Calu3 (cell line): Measurements from ENCODE around the gene CLCA1. TPM values are rescaled to one million over a fixed set of nuclear protein-coding genes. Genes with fewer than 3 reads are reported as not detected.

Source experiments
- BruUV-seq: library from RNA; stranded (reverse); fragments of 400-500 nt; replicated peaks from 2 replicates; lab custom pipeline; 2021; lab: Mats Ljungman, UMichigan
- CTCF ChIA-PET: fragments of 300-600 bp; sonication (Branson Sonifier 250); formaldehyde crosslinking; loops from one replicate; lab custom pipeline; 2022; ENCODE audit warnings: antibody characterized with exemption; lab: Charles Lee
- DNase-seq: peaks from one replicate; pipeline ENCODE4 v3.0.0; 2022
- H3K27ac Mint-ChIP-seq: one replicate; pipeline ENCODE4 v1.8.0; 2022; ENCODE audit warnings: mixed read lengths; ENCODE audit not compliant: unreplicated experiment
- H3K27me3 Mint-ChIP-seq: one replicate; pipeline ENCODE4 v1.8.0; 2022; ENCODE audit warnings: mixed read lengths; ENCODE audit not compliant: unreplicated experiment
- H3K36me3 Mint-ChIP-seq: one replicate; pipeline ENCODE4 v1.8.0; 2022; ENCODE audit warnings: mild to moderate bottlenecking, moderate library complexity, mixed read lengths; ENCODE audit not compliant: insufficient read depth, unreplicated experiment
- H3K4me1 Mint-ChIP-seq: one replicate; pipeline ENCODE4 v1.8.0; 2022; ENCODE audit warnings: mild to moderate bottlenecking, low read depth, mixed read lengths; ENCODE audit not compliant: unreplicated experiment
- H3K4me3 Mint-ChIP-seq: one replicate; pipeline ENCODE4 v1.8.0; 2022; ENCODE audit warnings: mild to moderate bottlenecking, low read depth, moderate library complexity, mixed read lengths; ENCODE audit not compliant: unreplicated experiment
- H3K9me3 Mint-ChIP-seq: one replicate; pipeline ENCODE4 v1.8.0; 2022; ENCODE audit warnings: low read depth, mixed read lengths; ENCODE audit not compliant: unreplicated experiment
- CTCF ChIP-seq: fragments of 200-600 bp; IDR thresholded peaks from one replicate; pipeline ENCODE4 v1.8.0; 2022; ENCODE audit warnings: antibody characterized with exemption; ENCODE audit not compliant: unreplicated experiment
- intact Hi-C: fragments of 100-400 bp; cut with micrococcal nuclease; formaldehyde crosslinking; loops from one replicate; pipeline ENCODE4 v1.10.0; 2022; ENCODE audit not compliant: unreplicated experiment
- total RNA-seq: library from RNA; stranded (reverse); gene quantifications from 2 replicates; pipeline ENCODE4 v1.2.3, GENCODE V29; 2022

CLCA1 gene
- total RNA-seq, 1 experiment from 2014 or later: not detected

DNA sequence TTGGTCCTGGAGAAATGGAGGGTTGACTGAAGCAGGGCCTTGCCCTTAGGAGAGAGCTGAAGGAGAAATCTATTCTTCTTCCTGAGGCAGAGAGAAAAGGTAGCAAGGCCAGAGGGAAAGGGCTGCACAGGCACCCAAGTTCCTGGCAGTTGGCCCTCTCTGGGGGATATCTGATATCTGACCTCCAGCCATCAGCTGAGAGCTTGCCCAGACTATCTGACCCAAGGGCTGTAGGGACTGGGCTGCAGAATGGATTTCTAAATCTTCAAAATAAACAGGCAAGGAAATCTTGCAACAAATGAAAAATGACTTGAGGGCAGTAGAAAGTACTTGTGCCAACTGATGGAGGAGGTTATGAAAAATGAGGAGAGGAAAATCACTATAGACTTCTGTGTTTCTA is 45.3 kb upstream of the CLCA1 start:
- intact Hi-C loops: no loop called here
- H3K27me3 Mint-ChIP-seq: no peaks in the 10 kb centered on the region
- H3K36me3 Mint-ChIP-seq: no peaks in the 10 kb centered on the region
- no TSS peak for BruUV-seq
- CTCF ChIA-PET: no interaction called here
- TF ChIP-seq CTCF: no peak
- DNase-seq: no peak
- no peaks in the 10 kb centered on the region for H3K9me3 Mint-ChIP-seq
- H3K27ac Mint-ChIP-seq: no peak overlapping the region
- H3K4me3 Mint-ChIP-seq: no peak overlapping the region
- peaks cover 21% of the 10 kb centered on the region for H3K4me1 Mint-ChIP-seq

DNA sequence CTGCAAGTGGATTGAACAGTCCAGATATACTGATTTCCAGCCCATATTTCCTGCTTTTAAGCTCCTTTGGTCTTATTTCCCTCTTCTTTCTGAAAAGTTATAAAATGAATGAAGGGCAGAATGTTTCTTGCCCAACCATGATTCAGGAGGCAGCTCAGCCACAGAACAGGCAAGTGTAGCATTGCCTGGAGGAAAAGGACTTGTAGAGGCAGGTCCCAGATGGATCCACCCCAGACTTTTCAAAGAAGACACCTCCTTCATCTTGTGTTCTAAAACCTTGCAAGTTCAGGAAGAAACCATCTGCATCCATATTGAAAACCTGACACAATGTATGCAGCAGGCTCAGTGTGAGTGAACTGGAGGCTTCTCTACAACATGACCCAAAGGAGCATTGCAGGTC is 44.9 kb upstream of the CLCA1 start, which contains the start of gene CLCA2:
CLCA2 (plus strand) TSS at position 299 of the 400 bp plus-strand sequence; CDS start at position 376, 77 bp downstream.
- Mint-ChIP-seq H3K27ac (no peak within 1 kb of the TSS), H3K36me3 (no peaks in the 10 kb centered on the region), H3K9me3 (no peaks in the 10 kb centered on the region), H3K4me3 (no peak within 1 kb of the TSS), H3K4me1 (peaks cover 21% of the 10 kb centered on the region), H3K27me3 (no peaks in the 10 kb centered on the region)
- no peak for DNase-seq
- intact Hi-C loops: no loop called here
- no TSS peak for BruUV-seq
- TF ChIP-seq CTCF: no peak
- CTCF ChIA-PET: no interaction called here

DNA sequence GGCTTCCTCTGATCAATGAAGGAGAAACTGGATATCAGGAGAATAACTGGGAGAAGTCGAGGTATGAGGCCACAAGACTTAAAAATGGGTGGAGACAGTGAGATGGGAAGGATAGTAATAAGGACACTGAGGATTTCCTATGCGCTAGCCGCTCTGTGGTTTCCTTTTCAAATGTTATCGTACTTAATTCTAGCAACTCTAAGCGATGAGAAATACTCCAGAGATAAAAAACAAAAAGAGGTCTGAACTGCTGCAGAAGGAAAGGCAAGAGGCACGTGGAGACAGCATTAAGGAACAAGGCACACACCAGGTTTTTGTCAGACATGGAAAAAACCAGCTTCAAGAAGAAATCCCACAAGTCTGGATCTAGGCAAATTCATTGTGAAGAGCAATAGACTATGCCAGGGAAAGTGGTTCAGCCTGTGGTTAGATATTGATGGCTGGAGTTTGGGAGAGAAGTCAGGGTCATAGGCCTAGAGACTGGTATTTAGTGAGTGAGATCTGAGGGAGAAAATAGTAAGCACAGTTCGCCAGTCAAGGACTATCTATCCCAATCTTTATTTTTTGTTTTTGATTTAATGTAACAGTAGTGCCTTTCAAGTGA is 39.5 kb upstream of the CLCA1 start:
- Mint-ChIP-seq H3K27me3 (no peaks in the 10 kb centered on the region), H3K9me3 (no peaks in the 10 kb centered on the region), H3K36me3 (no peaks in the 10 kb centered on the region), H3K4me1 (no peaks in the 10 kb centered on the region), H3K4me3 (no peak overlapping the region), H3K27ac (no peak overlapping the region)
- CTCF ChIA-PET: interaction anchor here (1.3 to 1.4 kb wide), 2 partner anchors 30 to 33 kb away, joined by 3 to 5 read pairs; partner anchors contain the start of gene ODF2L
- intact Hi-C loops: no loop called here
- BruUV-seq: no TSS peak
- no peak for DNase-seq
- TF ChIP-seq CTCF: no peak

DNA sequence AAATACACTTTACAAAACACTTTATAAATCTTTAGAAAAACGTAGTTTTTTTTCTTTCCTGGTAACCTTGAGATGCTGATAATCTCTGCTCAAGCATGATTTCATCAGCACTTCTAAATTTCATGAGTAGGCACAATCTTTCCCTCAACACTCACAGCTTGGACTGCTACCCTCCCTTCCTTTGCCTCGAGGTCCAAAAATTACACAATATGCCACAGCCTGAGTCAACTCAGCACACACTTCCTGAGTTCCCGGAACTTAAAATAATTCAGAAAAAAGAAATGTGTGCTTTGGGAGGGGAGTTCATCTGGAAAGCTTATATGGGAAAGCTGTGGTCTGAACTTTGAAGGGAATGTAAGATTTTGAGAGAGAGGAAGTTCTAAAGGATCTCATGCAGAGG is 38.9 kb upstream of the CLCA1 start:
- TF ChIP-seq CTCF: no peak
- no peak overlapping the region for H3K27ac Mint-ChIP-seq
- CTCF ChIA-PET: interaction anchor here (1.3 to 1.4 kb wide), 3 partner anchors 8 to 33 kb away, joined by 3 to 5 read pairs (median 3); partner anchors contain the start of gene ODF2L
- H3K36me3 Mint-ChIP-seq: no peaks in the 10 kb centered on the region
- no TSS peak for BruUV-seq
- intact Hi-C loops: no loop called here
- no peak overlapping the region for H3K4me3 Mint-ChIP-seq
- DNase-seq: peak; percentile 54
- H3K4me1 Mint-ChIP-seq: no peaks in the 10 kb centered on the region
- no peaks in the 10 kb centered on the region for H3K9me3 Mint-ChIP-seq
- no peaks in the 10 kb centered on the region for H3K27me3 Mint-ChIP-seq
